Spleen (tissue), 11 donors: ENCODE data around the gene ERICH2. TPM values are rescaled to one million over a fixed set of nuclear protein-coding genes. Genes with fewer than 3 reads are reported as not detected.

ENCODE experiments used
- DNase-seq: peaks from one replicate; pipeline ENCODE4 v3.0.0-alpha.2; 2020
- H3K27ac ChIP-seq, 8 donors: fragments of 200-600 bp; sonication (generic) in 7 of 8; 1 replicate in 4 of 8; 2 replicates in 4 of 8; pipeline versions ENCODE4 v1.5.0 to v1.8.0; 2016 to 2021; ENCODE audit warnings: inconsistent platforms in 4 of 8, mild to moderate bottlenecking in 4 of 8, moderate library complexity in 1 of 8
- H3K27me3 ChIP-seq, 7 donors: fragments of 200-600 bp; sonication (generic) in 6 of 7; replicated peaks in 1 of 7; 1 replicate in 4 of 7; 2 replicates in 3 of 7; pipeline versions ENCODE4 v1.5.0 to v1.8.0; 2016 to 2021; ENCODE audit warnings: inconsistent platforms in 3 of 7, mild to moderate bottlenecking in 1 of 7
- H3K36me3 ChIP-seq, 6 donors: fragments of 200-600 bp; sonication (generic) in 5 of 6; 1 replicate in 4 of 6; 2 replicates in 2 of 6; pipeline versions ENCODE4 v1.5.0 to v1.8.0; 2016 to 2021; ENCODE audit warnings: inconsistent platforms in 2 of 6
- H3K4me1 ChIP-seq, 6 donors: fragments of 200-600 bp; sonication (generic) in 5 of 6; 1 replicate in 3 of 6; 2 replicates in 3 of 6; pipeline versions ENCODE4 v1.5.0 to v1.8.0; 2016 to 2021; ENCODE audit warnings: inconsistent platforms in 3 of 6
- H3K4me3 ChIP-seq, 8 donors: fragments of 200-600 bp; sonication (generic) in 7 of 8; 1 replicate in 4 of 8; 2 replicates in 4 of 8; pipeline versions ENCODE4 v1.5.0 to v1.8.0; 2016 to 2021; ENCODE audit warnings: inconsistent platforms in 4 of 8, mild to moderate bottlenecking in 4 of 8, moderate library complexity in 2 of 8
- H3K9me3 ChIP-seq, 8 donors: fragments of 200-600 bp; sonication (generic) in 7 of 8; 1 replicate in 4 of 8; 2 replicates in 4 of 8; pipeline versions ENCODE4 v1.5.0 to v1.8.0; 2016 to 2021; ENCODE audit warnings: inconsistent platforms in 4 of 8
- POLR2A ChIP-seq, 3 donors: fragments of 450-650 bp; IDR thresholded peaks; one replicate each; pipeline ENCODE4 v1.5.1; 2017; ENCODE audit warnings: antibody characterized with exemption in 3 of 3, mild to moderate bottlenecking in 1 of 3
- POLR2AphosphoS5 ChIP-seq, 3 donors: sonication (generic); formaldehyde crosslinking; IDR thresholded peaks; one replicate each; pipeline ENCODE4 v1.5.1; 2017; ENCODE audit warnings: antibody characterized with exemption in 3 of 3
- WGBS, 5 donors: extraction: QIAGEN DNeasy Blood & Tissue Kit in 3 of 5; methylation state at CpG; one replicate each; pipeline versions ENCODE4 v1.1.5 to v1.1.7; 2013 to 2018; 5-methylcytosine and 5-hydroxymethylcytosine counted together
- intact Hi-C: fragments of 100-400 bp; cut with DNase I; formaldehyde crosslinking; loops from one replicate; pipeline ENCODE4 v1.15.0; 2023; ENCODE audit warnings: low total_unique reads
- polyA plus RNA-seq, 3 donors: library from polyadenylated mRNA; stranded (reverse); fragments of 200-250 nt; gene quantifications; one replicate each; pipeline ENCODE4 v1.2.1, GENCODE V29; 2013
- total RNA-seq, 7 donors: library from RNA; depleted of rRNA in 3 of 7; stranded (reverse); fragments of >200 nt in 3 of 7; fragmentation: NEBNext Ultra II Directional in 4 of 7; extraction: Animal tissue kit (Norgen Biotek cat#: 25700) in 4 of 7; gene quantifications; one replicate each; pipeline versions ENCODE4 v1.1.0 to v1.2.1, GENCODE V29; 2016 to 2021
- TF ChIP-seq, protein P1 (sequence below), 11 experiments: fragments of 200-600 bp in 7 of 11; fragments of 450-650 bp in 4 of 11; sonication (generic) in 4 of 11; IDR thresholded peaks in 8 of 11; conservative IDR thresholded peaks in 3 of 11; 1 replicate in 7 of 11; 2 replicates in 4 of 11; pipeline versions ENCODE4 v1.4.0 to v1.8.0; 2016 to 2021; ENCODE audit warnings: antibody characterized with exemption in 11 of 11, inconsistent platforms in 4 of 11, mild to moderate bottlenecking in 1 of 11
- donor health status: healthy with polysubstance abuse.
- donor health status: DM: no; HTN: no; CAD: no; lungs with moderate emphysema.
- donor health status: DM: no; HTN: no; CAD: no.
- donor health status: Bipolar disorder and iron deficiency.
- donor health status: healthy.
- donor health status: DM: no; HTN: no; CAD: no.
- donor health status: DM: yes; HTN: yes; CAD: no.

Gene ERICH2
- total and polyA plus RNA-seq, 10 donors = 0.14 TPM; not detected in 9

DNA sequence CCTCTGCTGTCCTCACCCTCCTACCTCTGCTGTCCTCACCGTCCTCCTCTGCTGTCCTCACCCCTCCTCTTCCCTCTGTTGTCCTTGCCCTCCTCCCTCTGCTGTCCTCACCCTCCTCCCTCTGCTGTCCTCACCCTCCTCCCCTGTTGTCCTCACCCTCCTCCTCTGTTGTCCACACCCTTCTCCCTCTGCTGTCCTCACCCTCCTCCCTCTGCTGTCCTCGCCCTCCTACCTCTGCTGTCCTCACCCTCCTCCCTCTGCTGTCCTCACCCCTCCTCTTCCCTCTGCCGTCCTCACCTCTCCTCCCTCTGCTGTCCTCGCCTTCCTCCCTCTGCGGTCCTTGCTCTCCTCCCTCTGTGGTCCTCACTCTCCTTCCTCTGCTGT lies 58.3 kb downstream of the ERICH2 start:
- Histone ChIP-seq H3K27ac (no peak overlapping the region), H3K36me3 (no peaks in the 10 kb centered on the region), H3K4me1 (peaks cover 0 to 6% (median 3%) of the 10 kb centered on the region in 6 donors), H3K9me3 (no peaks in the 10 kb centered on the region), H3K27me3 (peaks cover 0 to 77% (median 26%) of the 10 kb centered on the region in 7 donors), H3K4me3 (no peak overlapping the region)
- WGBS, 5 donors = 68 to 89% (median 79%) methylated on average over 5 of the region's 5 CpGs
- no peak for TF ChIP-seq POLR2AphosphoS5 (IDR thresholded peaks at IDR 0.05)
- no peak for TF ChIP-seq POLR2A (IDR thresholded peaks at IDR 0.05)
- TF ChIP-seq, protein P1, sequence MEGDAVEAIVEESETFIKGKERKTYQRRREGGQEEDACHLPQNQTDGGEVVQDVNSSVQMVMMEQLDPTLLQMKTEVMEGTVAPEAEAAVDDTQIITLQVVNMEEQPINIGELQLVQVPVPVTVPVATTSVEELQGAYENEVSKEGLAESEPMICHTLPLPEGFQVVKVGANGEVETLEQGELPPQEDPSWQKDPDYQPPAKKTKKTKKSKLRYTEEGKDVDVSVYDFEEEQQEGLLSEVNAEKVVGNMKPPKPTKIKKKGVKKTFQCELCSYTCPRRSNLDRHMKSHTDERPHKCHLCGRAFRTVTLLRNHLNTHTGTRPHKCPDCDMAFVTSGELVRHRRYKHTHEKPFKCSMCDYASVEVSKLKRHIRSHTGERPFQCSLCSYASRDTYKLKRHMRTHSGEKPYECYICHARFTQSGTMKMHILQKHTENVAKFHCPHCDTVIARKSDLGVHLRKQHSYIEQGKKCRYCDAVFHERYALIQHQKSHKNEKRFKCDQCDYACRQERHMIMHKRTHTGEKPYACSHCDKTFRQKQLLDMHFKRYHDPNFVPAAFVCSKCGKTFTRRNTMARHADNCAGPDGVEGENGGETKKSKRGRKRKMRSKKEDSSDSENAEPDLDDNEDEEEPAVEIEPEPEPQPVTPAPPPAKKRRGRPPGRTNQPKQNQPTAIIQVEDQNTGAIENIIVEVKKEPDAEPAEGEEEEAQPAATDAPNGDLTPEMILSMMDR (IDR thresholded peaks at IDR 0.05 in 8 of 11, conservative IDR thresholded peaks at IDR 0.05 in 3 of 11) = no peak
- no peak for DNase-seq
- intact Hi-C loops = no loop called here

DNA sequence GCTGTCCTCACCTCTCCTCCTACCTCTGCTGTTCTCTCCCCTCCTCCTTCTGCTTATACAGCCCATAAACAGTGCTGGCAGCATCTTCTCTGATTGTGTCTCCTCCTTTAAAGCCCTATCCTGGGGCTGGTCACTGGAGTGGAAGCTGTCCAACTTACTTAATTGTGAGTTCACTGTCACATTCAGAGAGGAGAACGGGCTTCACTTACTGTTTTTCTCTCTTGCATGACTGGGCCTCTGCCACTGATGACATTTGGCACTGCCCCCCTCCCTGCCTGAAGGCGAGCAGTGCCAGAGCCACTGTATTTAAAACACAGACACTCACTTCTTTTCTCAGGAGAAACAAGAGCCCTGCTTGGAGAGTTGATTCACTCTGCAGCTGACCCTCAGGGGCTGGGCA lies 58.9 kb downstream of the ERICH2 start:
- 56 to 85% (median 73%) methylated on average over 2 of the region's 2 CpGs for WGBS, 5 donors
- H3K27ac ChIP-seq = no peak overlapping the region
- no peak overlapping the region for H3K4me3 ChIP-seq
- no peaks in the 10 kb centered on the region for H3K9me3 ChIP-seq
- TF ChIP-seq POLR2AphosphoS5 (IDR thresholded peaks at IDR 0.05) (no peak), POLR2A (IDR thresholded peaks at IDR 0.05) (no peak)
- TF ChIP-seq, protein P1 (IDR thresholded peaks at IDR 0.05 in 8 of 11, conservative IDR thresholded peaks at IDR 0.05 in 3 of 11) = no peak
- H3K27me3 ChIP-seq = peaks cover 0 to 76% (median 20%) of the 10 kb centered on the region in 7 donors
- peaks cover 0 to under 1% (median 0%) of the 10 kb centered on the region in 6 donors for H3K4me1 ChIP-seq
- no peaks in the 10 kb centered on the region for H3K36me3 ChIP-seq
- intact Hi-C loops = no loop called here
- DNase-seq = no peak

DNA sequence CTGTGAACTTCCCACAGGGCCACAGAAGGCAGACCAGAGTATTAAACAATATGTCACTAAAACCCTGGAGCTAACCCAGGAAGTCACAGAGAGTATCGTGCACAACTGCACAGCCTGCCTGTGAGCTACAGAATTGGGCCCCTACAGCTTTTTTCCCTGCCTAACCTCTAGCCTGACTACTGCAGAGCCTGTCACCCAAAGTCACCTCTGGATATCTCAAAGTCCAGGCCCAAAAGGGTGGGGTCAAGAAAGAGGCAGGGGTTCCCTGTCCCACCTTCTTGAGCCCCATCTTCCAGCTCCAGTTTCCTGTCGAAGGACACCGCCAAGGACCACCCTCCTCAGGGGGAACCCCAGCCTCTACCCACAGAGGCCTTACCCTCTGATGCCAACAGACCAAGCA lies 60.0 kb downstream of the ERICH2 start:
- 81 to 96% (median 90%) methylated on average over 3 of the region's 3 CpGs for WGBS, 5 donors
- peaks cover 0 to 73% (median 9%) of the 10 kb centered on the region in 7 donors for H3K27me3 ChIP-seq
- intact Hi-C loops = no loop called here
- no peak for DNase-seq
- no peaks in the 10 kb centered on the region for H3K9me3 ChIP-seq
- H3K27ac ChIP-seq = no peak overlapping the region
- H3K4me3 ChIP-seq = no peak overlapping the region
- H3K4me1 ChIP-seq = no peaks in the 10 kb centered on the region
- H3K36me3 ChIP-seq = no peaks in the 10 kb centered on the region
- TF ChIP-seq POLR2AphosphoS5 (IDR thresholded peaks at IDR 0.05) = no peak
- TF ChIP-seq, protein P1 (IDR thresholded peaks at IDR 0.05 in 8 of 11, conservative IDR thresholded peaks at IDR 0.05 in 3 of 11) = no peak
- TF ChIP-seq POLR2A (IDR thresholded peaks at IDR 0.05) = no peak

DNA sequence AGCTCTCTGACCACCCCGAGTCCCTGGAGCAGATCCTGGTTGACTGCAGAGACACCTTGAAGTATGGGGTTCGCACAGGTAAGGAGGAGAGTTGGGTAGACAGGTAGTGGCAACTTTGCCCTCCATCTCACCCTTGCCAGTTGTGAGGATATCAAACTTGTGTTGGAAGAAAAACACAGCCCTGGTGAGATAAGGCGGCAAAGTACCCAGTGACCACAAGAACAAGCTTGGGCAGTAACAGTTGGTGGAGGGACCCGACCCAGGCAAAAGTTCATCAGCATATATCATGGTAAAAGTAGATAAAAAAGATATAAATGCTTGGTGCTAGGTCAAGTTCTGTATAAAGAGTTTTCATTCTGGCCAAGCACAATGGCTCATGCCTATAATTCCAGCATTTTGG lies 60.9 kb downstream of the ERICH2 start:
- 84 to 97% (median 92%) methylated on average over 4 of the region's 4 CpGs for WGBS, 5 donors
- no peaks in the 10 kb centered on the region for H3K9me3 ChIP-seq
- DNase-seq = no peak
- no peak overlapping the region for H3K27ac ChIP-seq
- TF ChIP-seq POLR2A (IDR thresholded peaks at IDR 0.05) (no peak), POLR2AphosphoS5 (IDR thresholded peaks at IDR 0.05) (no peak)
- TF ChIP-seq, protein P1 (IDR thresholded peaks at IDR 0.05 in 8 of 11, conservative IDR thresholded peaks at IDR 0.05 in 3 of 11) = no peak
- H3K27me3 ChIP-seq = peaks cover 0 to 63% (median 3%) of the 10 kb centered on the region in 7 donors
- no peaks in the 10 kb centered on the region for H3K4me1 ChIP-seq
- intact Hi-C loops = no loop called here
- no peak overlapping the region for H3K4me3 ChIP-seq
- H3K36me3 ChIP-seq = no peaks in the 10 kb centered on the region
